HepG2 (cell line): ENCODE measurements around the gene PTPN18. TPM values are rescaled to one million over a fixed set of nuclear protein-coding genes. Genes with fewer than 3 reads are reported as not detected.

Experiments used
- RNF2 ChIP-seq: fragments of 450-650 bp; conservative IDR thresholded peaks from 2 replicates; pipeline ENCODE4 v1.6.1; 2016; ENCODE audit warnings: low read depth
- polyA plus RNA-seq, 8 experiments: library from polyadenylated mRNA; depleted of rRNA in 3 of 8; stranded (reverse) in 7 of 8; unstranded in 1 of 8; fragments of >200 nt; fragmentation: Illumina TruSeq in 4 of 8; extraction: Trizol in 4 of 8; gene quantifications; 2 replicates each; pipeline versions ENCODE4 v1.2.1 to v1.2.3, GENCODE V29; 2011 to 2016; ENCODE audit warnings: low read depth in 4 of 8, missing spikeins in 1 of 8, mixed read lengths in 1 of 8; ENCODE audit not compliant: insufficient read depth in 1 of 8
- total RNA-seq, 5 experiments: library from RNA; depleted of rRNA; stranded (reverse); fragments of >200 nt; fragmentation: Illumina TruSeq; extraction: Trizol; gene quantifications; 2 replicates each; pipeline ENCODE4 v1.2.3, GENCODE V29; 2016; ENCODE audit warnings: low read depth in 1 of 5
- TF ChIP-seq, protein P1 (sequence below): sonication (generic); formaldehyde crosslinking; IDR thresholded peaks from 2 replicates; pipeline ENCODE4 v1.9.0; 2022; ENCODE audit warnings: low read depth, missing genetic modification reagents
- TF ChIP-seq, protein P2 (sequence below), 2 experiments: fragments of 450-650 bp in 1 of 2; sonication (generic) in 1 of 2; formaldehyde crosslinking; IDR thresholded peaks; 2 replicates each; pipeline versions ENCODE4 v1.5.0 to v1.8.0; 2020 to 2022; ENCODE audit warnings: mild to moderate bottlenecking in 1 of 2, missing genetic modification reagents in 1 of 2
- TF ChIP-seq, protein P3 (sequence below), 2 experiments: fragments of 450-650 bp in 1 of 2; sonication (generic) in 1 of 2; formaldehyde crosslinking in 1 of 2; IDR thresholded peaks; 2 replicates each; pipeline versions ENCODE4 v1.6.1 to v1.8.0; 2016 to 2022; ENCODE audit warnings: antibody characterized with exemption in 1 of 2, mild to moderate bottlenecking in 1 of 2, missing genetic modification reagents in 1 of 2
- TF ChIP-seq, protein P4 (sequence below): sonication (generic); formaldehyde crosslinking; IDR thresholded peaks from 2 replicates; pipeline ENCODE4 v1.9.0; 2021; ENCODE audit warnings: mild to moderate bottlenecking, missing genetic modification reagents

Gene PTPN18
- total and polyA plus RNA-seq, 2 of the 13 experiments (the other 11 are each of a cell fraction or from before 2014, with no cell fraction given) = 14.8 to 39.6 TPM

DNA sequence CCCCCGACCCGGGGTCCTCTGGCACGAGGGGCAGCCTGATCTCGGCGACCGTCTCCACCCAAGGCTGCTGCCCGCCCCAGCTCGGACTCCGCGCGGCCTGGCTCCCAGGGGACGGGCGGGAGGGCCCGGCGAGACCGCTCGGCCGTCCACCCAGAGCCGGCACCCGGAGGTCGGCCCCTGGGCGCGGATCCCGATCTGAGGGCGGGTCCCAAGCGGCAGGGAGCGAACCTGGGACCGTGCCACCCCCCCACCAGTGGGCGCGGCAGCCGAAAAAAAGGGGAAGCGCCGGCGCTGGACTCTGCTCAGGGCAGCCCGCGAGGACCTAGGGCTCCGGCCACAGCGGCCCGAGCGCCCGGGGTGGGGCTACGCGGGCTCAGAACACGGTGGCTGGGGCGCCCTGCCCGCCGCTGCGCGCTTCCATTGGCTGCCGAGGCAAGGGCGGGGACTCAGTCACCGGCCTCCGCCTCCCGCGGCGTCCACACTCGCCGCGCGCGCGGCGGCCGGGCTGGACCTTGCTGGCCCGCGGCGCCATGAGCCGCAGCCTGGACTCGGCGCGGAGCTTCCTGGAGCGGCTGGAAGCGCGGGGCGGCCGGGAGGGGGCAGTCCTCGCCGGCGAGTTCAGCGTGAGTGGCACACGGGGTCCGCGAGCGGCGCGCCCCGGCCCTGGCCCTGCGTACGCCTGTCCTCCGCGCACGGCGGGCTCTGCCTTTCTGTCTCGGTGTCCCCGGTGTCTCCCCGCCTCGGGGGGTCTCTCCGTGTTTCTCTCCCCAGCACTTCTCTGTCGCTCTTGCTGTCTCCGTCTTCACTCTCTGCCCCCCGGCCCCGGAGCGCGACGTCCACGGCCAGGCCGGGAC, at the start of gene PTPN18 (continued):
- TF ChIP-seq, protein P1, sequence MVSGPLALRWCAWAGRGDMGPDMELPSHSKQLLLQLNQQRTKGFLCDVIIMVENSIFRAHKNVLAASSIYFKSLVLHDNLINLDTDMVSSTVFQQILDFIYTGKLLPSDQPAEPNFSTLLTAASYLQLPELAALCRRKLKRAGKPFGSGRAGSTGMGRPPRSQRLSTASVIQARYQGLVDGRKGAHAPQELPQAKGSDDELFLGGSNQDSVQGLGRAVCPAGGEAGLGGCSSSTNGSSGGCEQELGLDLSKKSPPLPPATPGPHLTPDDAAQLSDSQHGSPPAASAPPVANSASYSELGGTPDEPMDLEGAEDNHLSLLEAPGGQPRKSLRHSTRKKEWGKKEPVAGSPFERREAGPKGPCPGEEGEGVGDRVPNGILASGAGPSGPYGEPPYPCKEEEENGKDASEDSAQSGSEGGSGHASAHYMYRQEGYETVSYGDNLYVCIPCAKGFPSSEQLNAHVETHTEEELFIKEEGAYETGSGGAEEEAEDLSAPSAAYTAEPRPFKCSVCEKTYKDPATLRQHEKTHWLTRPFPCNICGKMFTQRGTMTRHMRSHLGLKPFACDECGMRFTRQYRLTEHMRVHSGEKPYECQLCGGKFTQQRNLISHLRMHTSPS = no peak; the same call in 1 of the 2 replicates
- TF ChIP-seq, protein P2, sequence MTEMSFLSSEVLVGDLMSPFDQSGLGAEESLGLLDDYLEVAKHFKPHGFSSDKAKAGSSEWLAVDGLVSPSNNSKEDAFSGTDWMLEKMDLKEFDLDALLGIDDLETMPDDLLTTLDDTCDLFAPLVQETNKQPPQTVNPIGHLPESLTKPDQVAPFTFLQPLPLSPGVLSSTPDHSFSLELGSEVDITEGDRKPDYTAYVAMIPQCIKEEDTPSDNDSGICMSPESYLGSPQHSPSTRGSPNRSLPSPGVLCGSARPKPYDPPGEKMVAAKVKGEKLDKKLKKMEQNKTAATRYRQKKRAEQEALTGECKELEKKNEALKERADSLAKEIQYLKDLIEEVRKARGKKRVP (CRISPR knock-in tag; IDR thresholded peaks at IDR 0.05) = peak in 1 of 2 experiments; percentile 74; a peak in 1 of 4 replicates
- TF ChIP-seq, protein P3, sequence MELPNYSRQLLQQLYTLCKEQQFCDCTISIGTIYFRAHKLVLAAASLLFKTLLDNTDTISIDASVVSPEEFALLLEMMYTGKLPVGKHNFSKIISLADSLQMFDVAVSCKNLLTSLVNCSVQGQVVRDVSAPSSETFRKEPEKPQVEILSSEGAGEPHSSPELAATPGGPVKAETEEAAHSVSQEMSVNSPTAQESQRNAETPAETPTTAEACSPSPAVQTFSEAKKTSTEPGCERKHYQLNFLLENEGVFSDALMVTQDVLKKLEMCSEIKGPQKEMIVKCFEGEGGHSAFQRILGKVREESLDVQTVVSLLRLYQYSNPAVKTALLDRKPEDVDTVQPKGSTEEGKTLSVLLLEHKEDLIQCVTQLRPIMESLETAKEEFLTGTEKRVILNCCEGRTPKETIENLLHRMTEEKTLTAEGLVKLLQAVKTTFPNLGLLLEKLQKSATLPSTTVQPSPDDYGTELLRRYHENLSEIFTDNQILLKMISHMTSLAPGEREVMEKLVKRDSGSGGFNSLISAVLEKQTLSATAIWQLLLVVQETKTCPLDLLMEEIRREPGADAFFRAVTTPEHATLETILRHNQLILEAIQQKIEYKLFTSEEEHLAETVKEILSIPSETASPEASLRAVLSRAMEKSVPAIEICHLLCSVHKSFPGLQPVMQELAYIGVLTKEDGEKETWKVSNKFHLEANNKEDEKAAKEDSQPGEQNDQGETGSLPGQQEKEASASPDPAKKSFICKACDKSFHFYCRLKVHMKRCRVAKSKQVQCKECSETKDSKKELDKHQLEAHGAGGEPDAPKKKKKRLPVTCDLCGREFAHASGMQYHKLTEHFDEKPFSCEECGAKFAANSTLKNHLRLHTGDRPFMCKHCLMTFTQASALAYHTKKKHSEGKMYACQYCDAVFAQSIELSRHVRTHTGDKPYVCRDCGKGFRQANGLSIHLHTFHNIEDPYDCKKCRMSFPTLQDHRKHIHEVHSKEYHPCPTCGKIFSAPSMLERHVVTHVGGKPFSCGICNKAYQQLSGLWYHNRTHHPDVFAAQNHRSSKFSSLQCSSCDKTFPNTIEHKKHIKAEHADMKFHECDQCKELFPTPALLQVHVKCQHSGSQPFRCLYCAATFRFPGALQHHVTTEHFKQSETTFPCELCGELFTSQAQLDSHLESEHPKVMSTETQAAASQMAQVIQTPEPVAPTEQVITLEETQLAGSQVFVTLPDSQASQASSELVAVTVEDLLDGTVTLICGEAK (IDR thresholded peaks at IDR 0.05) = no peak
- TF ChIP-seq, protein P3 (CRISPR knock-in tag; IDR thresholded peaks at IDR 0.05) = 0 out of 2 replicates have a peak, but pooled peaks have one; percentile 42
- TF ChIP-seq RNF2 = peak; percentile 89
- TF ChIP-seq, protein P4, sequence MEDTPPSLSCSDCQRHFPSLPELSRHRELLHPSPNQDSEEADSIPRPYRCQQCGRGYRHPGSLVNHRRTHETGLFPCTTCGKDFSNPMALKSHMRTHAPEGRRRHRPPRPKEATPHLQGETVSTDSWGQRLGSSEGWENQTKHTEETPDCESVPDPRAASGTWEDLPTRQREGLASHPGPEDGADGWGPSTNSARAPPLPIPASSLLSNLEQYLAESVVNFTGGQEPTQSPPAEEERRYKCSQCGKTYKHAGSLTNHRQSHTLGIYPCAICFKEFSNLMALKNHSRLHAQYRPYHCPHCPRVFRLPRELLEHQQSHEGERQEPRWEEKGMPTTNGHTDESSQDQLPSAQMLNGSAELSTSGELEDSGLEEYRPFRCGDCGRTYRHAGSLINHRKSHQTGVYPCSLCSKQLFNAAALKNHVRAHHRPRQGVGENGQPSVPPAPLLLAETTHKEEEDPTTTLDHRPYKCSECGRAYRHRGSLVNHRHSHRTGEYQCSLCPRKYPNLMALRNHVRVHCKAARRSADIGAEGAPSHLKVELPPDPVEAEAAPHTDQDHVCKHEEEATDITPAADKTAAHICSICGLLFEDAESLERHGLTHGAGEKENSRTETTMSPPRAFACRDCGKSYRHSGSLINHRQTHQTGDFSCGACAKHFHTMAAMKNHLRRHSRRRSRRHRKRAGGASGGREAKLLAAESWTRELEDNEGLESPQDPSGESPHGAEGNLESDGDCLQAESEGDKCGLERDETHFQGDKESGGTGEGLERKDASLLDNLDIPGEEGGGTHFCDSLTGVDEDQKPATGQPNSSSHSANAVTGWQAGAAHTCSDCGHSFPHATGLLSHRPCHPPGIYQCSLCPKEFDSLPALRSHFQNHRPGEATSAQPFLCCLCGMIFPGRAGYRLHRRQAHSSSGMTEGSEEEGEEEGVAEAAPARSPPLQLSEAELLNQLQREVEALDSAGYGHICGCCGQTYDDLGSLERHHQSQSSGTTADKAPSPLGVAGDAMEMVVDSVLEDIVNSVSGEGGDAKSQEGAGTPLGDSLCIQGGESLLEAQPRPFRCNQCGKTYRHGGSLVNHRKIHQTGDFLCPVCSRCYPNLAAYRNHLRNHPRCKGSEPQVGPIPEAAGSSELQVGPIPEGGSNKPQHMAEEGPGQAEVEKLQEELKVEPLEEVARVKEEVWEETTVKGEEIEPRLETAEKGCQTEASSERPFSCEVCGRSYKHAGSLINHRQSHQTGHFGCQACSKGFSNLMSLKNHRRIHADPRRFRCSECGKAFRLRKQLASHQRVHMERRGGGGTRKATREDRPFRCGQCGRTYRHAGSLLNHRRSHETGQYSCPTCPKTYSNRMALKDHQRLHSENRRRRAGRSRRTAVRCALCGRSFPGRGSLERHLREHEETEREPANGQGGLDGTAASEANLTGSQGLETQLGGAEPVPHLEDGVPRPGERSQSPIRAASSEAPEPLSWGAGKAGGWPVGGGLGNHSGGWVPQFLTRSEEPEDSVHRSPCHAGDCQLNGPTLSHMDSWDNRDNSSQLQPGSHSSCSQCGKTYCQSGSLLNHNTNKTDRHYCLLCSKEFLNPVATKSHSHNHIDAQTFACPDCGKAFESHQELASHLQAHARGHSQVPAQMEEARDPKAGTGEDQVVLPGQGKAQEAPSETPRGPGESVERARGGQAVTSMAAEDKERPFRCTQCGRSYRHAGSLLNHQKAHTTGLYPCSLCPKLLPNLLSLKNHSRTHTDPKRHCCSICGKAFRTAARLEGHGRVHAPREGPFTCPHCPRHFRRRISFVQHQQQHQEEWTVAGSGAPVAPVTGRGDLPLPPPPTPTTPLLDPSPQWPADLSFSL (CRISPR knock-in tag) = 0 out of 2 replicates have a peak, but pooled peaks have one; percentile 37
